ENCODE measurements around the gene NRP2.

Gene NRP2

GRCh38 chr2:205687641-205687956 is 5.3 kb downstream of the NRP2 start:
- no peak for DNase-seq (ENCODE audit: low read depth in 2 of 2)

- DNase-seq (ENCODE audit: low read depth in 2 of 2), result no peak
Observed at GRCh38 chr2:205688417-205689200, 6.3 kb downstream of the NRP2 start.

- DNase-seq (ENCODE audit: low read depth in 2 of 2), result no peak
Observed at GRCh38 chr2:205689820-205690219, 7.5 kb downstream of the NRP2 start.

GRCh38 chr2:205692104-205692503 is 9.8 kb downstream of the NRP2 start:
- DNase-seq (ENCODE audit: low read depth in 2 of 2), result no peak

GRCh38 chr2:205694256-205694655 is 12.0 kb downstream of the NRP2 start:
- DNase-seq (ENCODE audit: low read depth in 2 of 2), result no peak

GRCh38 chr2:205695460-205695991 is 13.2 kb downstream of the NRP2 start:
- no peak for DNase-seq (ENCODE audit: low read depth in 2 of 2)

- no peak for DNase-seq (ENCODE audit: low read depth in 2 of 2)
Observed at GRCh38 chr2:205696331-205696926, 14.1 kb downstream of the NRP2 start.

- DNase-seq (ENCODE audit: low read depth in 2 of 2), result no peak
Observed at GRCh38 chr2:205696927-205697441, 14.7 kb downstream of the NRP2 start.

- no peak for DNase-seq (ENCODE audit: low read depth in 2 of 2)
Observed at GRCh38 chr2:205698286-205699268, 16.3 kb downstream of the NRP2 start.

GRCh38 chr2:205699515-205700289 is 17.4 kb downstream of the NRP2 start:
- no peak for DNase-seq (ENCODE audit: low read depth in 2 of 2)

GRCh38 chr2:205700331-205701132 is 18.2 kb downstream of the NRP2 start:
- DNase-seq (ENCODE audit: low read depth in 2 of 2), result no peak

- DNase-seq (ENCODE audit: low read depth in 2 of 2), result no peak
Observed at GRCh38 chr2:205701509-205701908, 19.2 kb downstream of the NRP2 start.

- DNase-seq (ENCODE audit: low read depth in 2 of 2), result no peak
Observed at GRCh38 chr2:205702576-205702975, 20.3 kb downstream of the NRP2 start.

GRCh38 chr2:205703471-205704126 is 21.3 kb downstream of the NRP2 start:
- no peak for DNase-seq (ENCODE audit: low read depth in 2 of 2)

GRCh38 chr2:205704127-205704741 is 21.9 kb downstream of the NRP2 start:
- DNase-seq (ENCODE audit: low read depth in 2 of 2), result no peak

GRCh38 chr2:205705511-205706349 is 23.4 kb downstream of the NRP2 start:
- no peak for DNase-seq (ENCODE audit: low read depth in 2 of 2)

GRCh38 chr2:205706769-205707381 is 24.6 kb downstream of the NRP2 start:
- no peak for DNase-seq (ENCODE audit: low read depth in 2 of 2)

- no peak for DNase-seq (ENCODE audit: low read depth in 2 of 2)
Observed at GRCh38 chr2:205708231-205708631, 25.9 kb downstream of the NRP2 start.

Measured in stimulated activated CD8-positive, alpha-beta memory T cell treated with anti-CD3 and anti-CD28 coated beads, Interleukin-15, amount 100 ng/mL, for 4 hours (primary cell).